Testis (tissue), 3 donors: ENCODE measurements around the gene RFC1. TPM values are rescaled to one million over a fixed set of nuclear protein-coding genes. Genes with fewer than 3 reads are reported as not detected.
A peak's percentile ranks its signal among the peaks of the same experiment; 100 is the strongest.

Experiments used
- DNase-seq: peaks from one replicate; pipeline ENCODE4 v3.0.0-alpha.2; 2019
- H3K27ac ChIP-seq, 2 donors: fragments of 200-600 bp; sonication (generic); one replicate each; pipeline ENCODE4 v1.5.1; 2019
- H3K27me3 ChIP-seq: fragments of 200-600 bp; sonication (generic); one replicate; pipeline ENCODE4 v1.5.1; 2019
- H3K36me3 ChIP-seq: fragments of 200-600 bp; sonication (generic); one replicate; pipeline ENCODE4 v1.5.1; 2017; ENCODE audit warnings: low read depth; ENCODE audit errors: missing control alignments
- H3K4me1 ChIP-seq: fragments of 200-600 bp; sonication (generic); one replicate; pipeline ENCODE4 v1.5.1; 2019
- H3K4me3 ChIP-seq, 2 donors: fragments of 200-600 bp; sonication (generic); one replicate each; pipeline ENCODE4 v1.5.1; 2017 to 2019
- H3K9me3 ChIP-seq: fragments of 200-600 bp; sonication (generic); one replicate; pipeline ENCODE4 v1.5.1; 2017
- CTCF ChIP-seq, 3 experiments: fragments of 450-650 bp in 2 of 3; fragments of 200-600 bp in 1 of 3; sonication (generic) in 1 of 3; IDR thresholded peaks; one replicate each; pipeline ENCODE4 v1.5.1; 2016 to 2019; ENCODE audit warnings: antibody characterized with exemption in 3 of 3, mild to moderate bottlenecking in 2 of 3, moderate library complexity in 1 of 3
- POLR2A ChIP-seq: fragments of 450-650 bp; IDR thresholded peaks from one replicate; pipeline ENCODE4 v1.6.1; 2017; ENCODE audit warnings: antibody characterized with exemption, mild to moderate bottlenecking, moderate library complexity
- WGBS, 2 donors: methylation state at CpG; one replicate each; pipeline ENCODE4 v1.1.5; 2018; 5-methylcytosine and 5-hydroxymethylcytosine counted together
- intact Hi-C: fragments of 100-400 bp; cut with DNase I; formaldehyde crosslinking; loops from one replicate; pipeline ENCODE4 v1.15.1; 2023; ENCODE audit warnings: low total_unique reads
- polyA plus RNA-seq: library from polyadenylated mRNA; stranded (reverse); fragments of 350-450 nt; fragmentation: Illumina TruSeq; extraction: RNeasy Lipid Tissue Mini Kit (QIAGEN cat#74804); gene quantifications from one replicate; pipeline ENCODE4 v1.2.3, GENCODE V29; 2014; ENCODE audit warnings: low read depth, low replicate concordance; ENCODE audit not compliant: insufficient read depth
- total RNA-seq, 2 donors: library from RNA; depleted of rRNA; stranded (reverse); fragments of >200 nt; gene quantifications; one replicate each; pipeline ENCODE4 v1.2.3, GENCODE V29; 2016

RFC1 gene
- total and polyA plus RNA-seq, 3 donors from 2014 or later, result 26.9 to 34.9 (median 29.5) TPM

- H3K27ac ChIP-seq, result peak overlapping the region in 1 of 2 donors; percentile 3
- 80% methylated on average over 6 of the region's 6 CpGs for WGBS, 2 donors
- DNase-seq, result no peak
Measured at GRCh38 chr4:39308611-39309010, 57.6 kb downstream of the RFC1 start.

GRCh38 chr4:39305912-39306677, 60.1 kb downstream of the RFC1 start:
- H3K27ac ChIP-seq, result no peak overlapping the region
- H3K27me3 ChIP-seq, result no peaks in the 10 kb centered on the region
- no peak for DNase-seq
- no peak overlapping the region for H3K4me3 ChIP-seq
- TF ChIP-seq POLR2A (no peak), CTCF (IDR thresholded peaks at IDR 0.05) (no peak)
- no peaks in the 10 kb centered on the region for H3K36me3 ChIP-seq
- H3K4me1 ChIP-seq, result no peaks in the 10 kb centered on the region
- intact Hi-C loops, result no loop called here
- 77 to 83% methylated on average over 14 of the region's 14 CpGs for WGBS, 2 donors
- H3K9me3 ChIP-seq, result no peaks in the 10 kb centered on the region

More at GRCh38 chr4:39308611-39309010, 57.6 kb downstream of the RFC1 start:
- no peaks in the 10 kb centered on the region for H3K9me3 ChIP-seq
- no peaks in the 10 kb centered on the region for H3K36me3 ChIP-seq
- intact Hi-C loops, result no loop called here
- no peak overlapping the region for H3K4me3 ChIP-seq
- peaks cover 11% of the 10 kb centered on the region for H3K4me1 ChIP-seq
- no peak for TF ChIP-seq POLR2A
- TF ChIP-seq CTCF (IDR thresholded peaks at IDR 0.05), result no peak
- no peaks in the 10 kb centered on the region for H3K27me3 ChIP-seq

GRCh38 chr4:39304651-39305050, 61.5 kb downstream of the RFC1 start:
- Histone ChIP-seq H3K27me3 (no peaks in the 10 kb centered on the region), H3K9me3 (no peaks in the 10 kb centered on the region), H3K27ac (no peak overlapping the region), H3K36me3 (no peaks in the 10 kb centered on the region), H3K4me3 (no peak overlapping the region), H3K4me1 (no peaks in the 10 kb centered on the region)
- DNase-seq, result no peak
- intact Hi-C loops, result no loop called here
- no peak for TF ChIP-seq CTCF (IDR thresholded peaks at IDR 0.05)
- TF ChIP-seq POLR2A, result no peak
- 89 to 90% methylated on average over 5 of the region's 5 CpGs for WGBS, 2 donors

- Histone ChIP-seq H3K4me1 (no peaks in the 10 kb centered on the region), H3K9me3 (no peaks in the 10 kb centered on the region), H3K27ac (no peak overlapping the region), H3K36me3 (no peaks in the 10 kb centered on the region), H3K4me3 (no peak overlapping the region), H3K27me3 (no peaks in the 10 kb centered on the region)
- no peak for DNase-seq
- TF ChIP-seq POLR2A, result no peak
- intact Hi-C loops, result no loop called here
- WGBS, 2 donors, result 87 to 93% methylated on average over 3 of the region's 3 CpGs
Measured at GRCh38 chr4:39303871-39304270, 62.3 kb downstream of the RFC1 start.

GRCh38 chr4:39302901-39303300, 63.3 kb downstream of the RFC1 start:
- no peak for DNase-seq
- Histone ChIP-seq H3K4me1 (no peaks in the 10 kb centered on the region), H3K9me3 (no peaks in the 10 kb centered on the region), H3K4me3 (no peak overlapping the region), H3K27ac (no peak overlapping the region), H3K27me3 (no peaks in the 10 kb centered on the region), H3K36me3 (no peaks in the 10 kb centered on the region)
- intact Hi-C loops, result no loop called here
- TF ChIP-seq CTCF (IDR thresholded peaks at IDR 0.05) (no peak), POLR2A (no peak)
- WGBS, 2 donors, result 86 to 91% methylated on average over 1 of the region's 1 CpG
